T-helper 1 cell treated with Interleukin-12 subunit alpha and Interleukin-12 subunit beta and Interleukin-4 antibody, amounts not matched to agents 30 ng/mL and 1 ng/mL, for 36 hours (primary cell): ENCODE measurements around the gene PPDPF. TPM values are rescaled to one million over a fixed set of nuclear protein-coding genes. Genes with fewer than 3 reads are reported as not detected.

Source experiments
- intact Hi-C: fragments of 100-400 bp; cut with micrococcal nuclease; formaldehyde crosslinking; loops from one replicate; pipeline ENCODE4 v1.15.1; 2024
- total RNA-seq: library from RNA; stranded (reverse); gene quantifications from 2 replicates; pipeline ENCODE4 v1.2.3, GENCODE V29; 2022

PPDPF gene
- total RNA-seq, 1 donor from 2014 or later, result 141 TPM

GRCh38 chr20:63487116-63487764, 33.3 kb upstream of the PPDPF start:
- intact Hi-C loops, result no loop called here

- intact Hi-C loops, result no loop called here
These were observed 32.8 kb upstream of the PPDPF start for GRCh38 chr20:63487781-63488241.

- intact Hi-C loops, result no loop called here
These were observed 32.0 kb upstream of the PPDPF start for GRCh38 chr20:63488315-63489251.

GRCh38 chr20:63490416-63490815, 30.1 kb upstream of the PPDPF start:
- intact Hi-C loops, result no loop called here

- intact Hi-C loops, result no loop called here
These were observed 29.5 kb upstream of the PPDPF start for GRCh38 chr20:63491078-63491477.

- intact Hi-C loops, result no loop called here
These were observed 28.8 kb upstream of the PPDPF start for GRCh38 chr20:63491635-63492230.

- intact Hi-C loops, result no loop called here
These were observed 28.0 kb upstream of the PPDPF start for GRCh38 chr20:63492518-63492917.

GRCh38 chr20:63492982-63493381, 27.6 kb upstream of the PPDPF start:
- intact Hi-C loops, result no loop called here

GRCh38 chr20:63493563-63494020, 27.0 kb upstream of the PPDPF start:
- intact Hi-C loops, result no loop called here

GRCh38 chr20:63494084-63494419, 26.5 kb upstream of the PPDPF start:
- intact Hi-C loops, result no loop called here

- intact Hi-C loops, result no loop called here
These were observed 26.0 kb upstream of the PPDPF start for GRCh38 chr20:63494420-63495166.

- intact Hi-C loops, result no loop called here
These were observed 25.3 kb upstream of the PPDPF start for GRCh38 chr20:63495167-63495720.

GRCh38 chr20:63495741-63496595, 24.6 kb upstream of the PPDPF start:
- intact Hi-C loops, result loop anchor here (1.0 kb wide), 3 partner anchors 24 to 478 kb away; partner anchors contain the start of gene PPDPF

- intact Hi-C loops, result loop anchor here (1.0 kb wide), 3 partner anchors 24 to 478 kb away; partner anchors contain the start of gene PPDPF
These were observed 23.9 kb upstream of the PPDPF start for GRCh38 chr20:63496596-63497120.

GRCh38 chr20:63497138-63497945, 23.2 kb upstream of the PPDPF start:
- intact Hi-C loops, result no loop called here

GRCh38 chr20:63497946-63498935, 22.3 kb upstream of the PPDPF start:
- intact Hi-C loops, result no loop called here

GRCh38 chr20:63498960-63499337, 21.6 kb upstream of the PPDPF start, which contains the start of gene EEF1A2:
Gene EEF1A2, minus strand, starts transcription at chr20:63499083. Its CDS starts 1,320 bp downstream, at chr20:63497763.
- intact Hi-C loops, result no loop called here
